GM12875 (cell line): ENCODE results near the gene TRPV2.
A peak's percentile ranks its signal among the peaks of the same experiment; 100 is the strongest.

Experiments used
- H3K4me3 ChIP-seq: one replicate; pipeline ENCODE4 v1.5.1; 2011; ENCODE audit warnings: low read depth, low read length, control low read depth
- TF ChIP-seq, protein P1 (sequence below): IDR thresholded peaks from 2 replicates; pipeline ENCODE4 v1.5.1; 2011; ENCODE audit warnings: low read depth, mild to moderate bottlenecking, control low read depth, inconsistent platforms, low read length, moderate library complexity, borderline replicate concordance; ENCODE audit not compliant: insufficient read depth

TRPV2 gene

DNA sequence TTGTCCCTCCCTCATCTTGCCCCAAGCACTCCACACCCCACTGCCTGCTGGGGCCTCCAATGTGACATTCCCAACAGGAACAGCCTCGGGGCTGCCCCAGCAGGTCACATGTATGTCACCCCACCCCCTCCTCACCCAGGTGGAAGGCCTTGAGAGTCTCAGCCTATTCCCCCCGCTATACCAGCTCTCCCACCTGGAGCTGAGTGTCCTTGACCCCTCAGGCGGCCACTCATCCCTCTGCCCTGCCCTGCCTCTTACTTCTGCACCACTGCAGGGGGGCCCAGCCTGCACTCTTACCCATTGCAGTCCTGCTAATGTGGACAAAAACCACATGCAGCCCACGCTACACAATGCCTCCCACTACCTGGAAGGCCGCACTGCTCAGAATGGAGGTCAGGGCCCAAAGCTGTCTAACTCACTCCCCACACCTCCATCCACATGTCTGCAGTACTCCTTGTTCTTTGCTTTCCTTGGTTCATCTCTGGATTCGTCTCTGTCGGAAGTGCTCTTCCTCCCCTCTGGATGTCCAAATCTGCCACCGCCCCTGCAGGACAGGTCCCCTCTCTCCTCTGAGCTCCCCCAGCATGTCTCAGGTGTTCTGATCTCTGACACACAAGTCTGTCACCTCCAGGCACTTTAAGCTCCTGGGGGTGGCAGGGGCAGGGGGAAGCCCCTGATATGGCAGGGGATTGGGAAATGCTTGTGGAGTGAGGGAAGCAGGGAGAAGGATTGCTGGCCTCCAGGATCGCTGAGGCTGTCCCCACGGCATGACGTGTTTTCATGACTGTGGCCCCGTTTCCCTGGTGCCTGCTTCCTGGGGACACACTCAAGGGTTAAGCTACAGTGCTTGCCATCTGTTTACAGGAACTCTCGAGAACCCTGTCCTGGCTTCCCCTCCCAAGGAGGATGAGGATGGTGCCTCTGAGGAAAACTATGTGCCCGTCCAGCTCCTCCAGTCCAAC lies 20.8 kb downstream of the TRPV2 start:
- TF ChIP-seq, protein P1, sequence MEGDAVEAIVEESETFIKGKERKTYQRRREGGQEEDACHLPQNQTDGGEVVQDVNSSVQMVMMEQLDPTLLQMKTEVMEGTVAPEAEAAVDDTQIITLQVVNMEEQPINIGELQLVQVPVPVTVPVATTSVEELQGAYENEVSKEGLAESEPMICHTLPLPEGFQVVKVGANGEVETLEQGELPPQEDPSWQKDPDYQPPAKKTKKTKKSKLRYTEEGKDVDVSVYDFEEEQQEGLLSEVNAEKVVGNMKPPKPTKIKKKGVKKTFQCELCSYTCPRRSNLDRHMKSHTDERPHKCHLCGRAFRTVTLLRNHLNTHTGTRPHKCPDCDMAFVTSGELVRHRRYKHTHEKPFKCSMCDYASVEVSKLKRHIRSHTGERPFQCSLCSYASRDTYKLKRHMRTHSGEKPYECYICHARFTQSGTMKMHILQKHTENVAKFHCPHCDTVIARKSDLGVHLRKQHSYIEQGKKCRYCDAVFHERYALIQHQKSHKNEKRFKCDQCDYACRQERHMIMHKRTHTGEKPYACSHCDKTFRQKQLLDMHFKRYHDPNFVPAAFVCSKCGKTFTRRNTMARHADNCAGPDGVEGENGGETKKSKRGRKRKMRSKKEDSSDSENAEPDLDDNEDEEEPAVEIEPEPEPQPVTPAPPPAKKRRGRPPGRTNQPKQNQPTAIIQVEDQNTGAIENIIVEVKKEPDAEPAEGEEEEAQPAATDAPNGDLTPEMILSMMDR = no peak
- H3K4me3 ChIP-seq = no peak overlapping the region

DNA sequence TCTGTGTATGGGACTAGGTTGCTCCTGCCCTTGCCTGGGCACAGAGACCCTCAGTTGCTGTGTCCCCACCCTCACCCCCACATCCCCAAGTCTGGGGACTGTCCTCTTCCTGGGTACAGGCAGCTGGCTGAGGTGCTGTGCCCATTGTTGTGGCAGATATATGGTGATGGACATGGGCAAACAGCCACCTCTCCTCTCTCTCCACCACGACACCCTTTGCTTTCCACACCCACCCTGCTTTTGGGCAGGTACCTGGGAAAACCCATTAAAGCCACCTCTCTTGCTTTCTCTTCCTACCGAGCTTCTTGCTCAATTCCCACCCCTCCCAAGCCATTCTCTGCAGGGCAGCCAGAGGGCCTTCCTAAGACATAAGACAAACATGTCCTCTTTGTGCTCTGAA lies 21.7 kb downstream of the TRPV2 start:
- H3K4me3 ChIP-seq = no peak overlapping the region
- TF ChIP-seq, protein P1 = no peak

GRCh38 chr17:16438173-16438556 lies 22.8 kb downstream of the TRPV2 start:
- TF ChIP-seq, protein P1 = no peak
- peak overlapping the region; percentile 62 for H3K4me3 ChIP-seq

GRCh38 chr17:16438557-16439302 lies 23.4 kb downstream of the TRPV2 start:
- peak overlapping the region; percentile 83 for H3K4me3 ChIP-seq
- TF ChIP-seq, protein P1 = no peak

DNA sequence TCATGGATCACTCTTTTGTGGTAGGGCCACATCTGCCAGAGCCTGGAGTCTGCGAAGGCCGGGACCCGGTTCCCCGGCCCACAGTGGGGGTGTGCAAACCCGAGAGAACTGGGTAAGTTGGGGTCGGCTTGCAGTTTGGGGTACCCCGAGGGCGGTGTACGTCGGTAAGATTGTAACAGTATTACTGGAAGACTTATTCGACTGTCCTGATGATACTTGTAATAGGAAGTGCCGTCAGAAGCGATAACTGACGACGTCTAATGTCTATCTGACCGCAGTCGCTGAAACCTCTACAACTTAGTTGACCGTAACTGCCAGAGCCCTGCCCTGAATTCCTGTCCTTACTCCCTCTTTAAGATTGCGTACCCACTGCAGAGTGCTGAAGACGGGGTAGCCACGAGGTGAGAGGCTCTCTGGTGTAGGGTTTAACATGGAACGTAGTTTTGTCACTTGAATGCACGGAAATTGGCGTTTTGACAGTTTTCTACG lies 24.0 kb downstream of the TRPV2 start:
- peak overlapping the region; percentile 83 for H3K4me3 ChIP-seq
- TF ChIP-seq, protein P1 = no peak

DNA sequence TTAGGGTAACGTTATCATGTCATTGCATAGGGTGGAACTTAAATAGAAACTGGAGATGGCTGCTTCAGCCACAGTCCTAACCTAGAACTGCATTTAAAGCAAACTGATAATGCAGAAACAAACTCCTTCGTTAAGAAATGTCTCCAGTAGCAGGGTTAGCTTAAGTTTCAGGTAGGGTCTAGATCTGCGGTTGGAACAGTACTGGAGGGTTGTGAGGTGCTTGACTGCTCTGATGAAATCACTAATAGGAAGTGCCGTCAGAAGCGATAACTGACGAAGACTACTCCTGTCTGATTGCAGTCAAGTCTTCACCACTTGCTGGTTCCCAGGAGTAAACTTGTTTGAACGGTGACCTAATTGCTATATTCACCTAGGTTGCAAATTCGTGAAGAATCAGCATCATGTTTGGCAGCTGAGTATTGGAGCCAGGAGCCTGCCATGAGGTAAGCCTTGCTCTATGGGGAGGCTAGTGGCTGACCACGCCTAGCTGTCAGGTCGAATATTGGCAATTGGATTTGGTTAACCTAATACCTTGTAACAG lies 24.5 kb downstream of the TRPV2 start:
- H3K4me3 ChIP-seq = peak overlapping the region; percentile 83
- TF ChIP-seq, protein P1 = no peak

GRCh38 chr17:16440354-16440753 lies 25.0 kb downstream of the TRPV2 start:
- H3K4me3 ChIP-seq = peak overlapping the region; percentile 83
